Upper lobe of right lung (tissue), 1 donor: ENCODE data around the gene DCUN1D4. TPM values are rescaled to one million over a fixed set of nuclear protein-coding genes. Genes with fewer than 3 reads are reported as not detected.
"Not testable (repeated sequence)": the region's sequence is repeated elsewhere in the genome, so short reads cannot be mapped to it uniquely, and the experiment has no call there.

Experiments
- ATAC-seq: fragments of 200-7000 bp; cut with Tn5 transposase; one replicate; pipeline ENCODE4 v1.9.1; 2020; ENCODE audit warnings: mild to moderate bottlenecking, moderate library complexity
- DNase-seq: peaks from one replicate; pipeline ENCODE4 v3.0.0-alpha.2; 2020
- H3K27ac ChIP-seq: fragments of 200-600 bp; one replicate; pipeline ENCODE4 v1.8.0; 2022
- H3K27me3 ChIP-seq: fragments of 200-600 bp; one replicate; pipeline ENCODE4 v1.8.0; 2022; ENCODE audit warnings: mild to moderate bottlenecking
- H3K36me3 ChIP-seq: fragments of 200-600 bp; one replicate; pipeline ENCODE4 v1.8.0; 2022
- H3K4me1 ChIP-seq: fragments of 200-600 bp; one replicate; pipeline ENCODE4 v1.8.0; 2022
- H3K4me3 ChIP-seq: fragments of 200-600 bp; one replicate; pipeline ENCODE4 v1.8.0; 2022; ENCODE audit warnings: mild to moderate bottlenecking
- H3K9me3 ChIP-seq: fragments of 200-600 bp; one replicate; pipeline ENCODE4 v1.8.0; 2022
- CTCF ChIP-seq: fragments of 200-600 bp; IDR thresholded peaks from one replicate; pipeline ENCODE4 v1.8.0; 2022; ENCODE audit warnings: antibody characterized with exemption
- intact Hi-C: fragments of 100-400 bp; cut with DNase I; formaldehyde crosslinking; loops from one replicate; pipeline ENCODE4 v1.11.0; 2022
- total RNA-seq: library from RNA; stranded (reverse); fragmentation: NEBNext Ultra II Directional; extraction: Animal tissue kit (Norgen Biotek cat#: 25700); gene quantifications from one replicate; pipeline ENCODE4 v1.2.1, GENCODE V29; 2021
- donor health status: DM: no; HTN: yes; CAD: no; lungs with severe emphysema.

Gene DCUN1D4
- total RNA-seq, 1 donor from 2014 or later: 42.7 TPM

GRCh38 chr4:51932684-51933083 lies 89.7 kb downstream of the DCUN1D4 start:
- no peaks in the 10 kb centered on the region for H3K27me3 ChIP-seq
- no peaks in the 10 kb centered on the region for H3K9me3 ChIP-seq
- no peak overlapping the region for H3K4me3 ChIP-seq
- H3K27ac ChIP-seq: no peak overlapping the region
- H3K4me1 ChIP-seq: no peaks in the 10 kb centered on the region
- H3K36me3 ChIP-seq: no peaks in the 10 kb centered on the region
- no peak for DNase-seq
- intact Hi-C loops: no loop called here
- ATAC-seq: no peak
- TF ChIP-seq CTCF: no peak

GRCh38 chr4:51940460-51940859 lies 97.5 kb downstream of the DCUN1D4 start:
- ATAC-seq, H3K27me3 ChIP-seq, H3K27ac ChIP-seq, H3K4me1 ChIP-seq, H3K36me3 ChIP-seq, H3K9me3 ChIP-seq, intact Hi-C loops, DNase-seq, H3K4me3 ChIP-seq: not testable (repeated sequence)

GRCh38 chr4:51942108-51942832 lies 99.3 kb downstream of the DCUN1D4 start:
- intact Hi-C loops: no loop called here

GRCh38 chr4:51942833-51943215 lies 99.9 kb downstream of the DCUN1D4 start:
- no peak for ATAC-seq
- intact Hi-C loops: no loop called here

More at GRCh38 chr4:51942108-51942832, 99.3 kb downstream of the DCUN1D4 start:
- TF ChIP-seq CTCF: no peak
- H3K27me3 ChIP-seq: no peaks in the 10 kb centered on the region
- no peaks in the 10 kb centered on the region for H3K9me3 ChIP-seq
- H3K36me3 ChIP-seq: no peaks in the 10 kb centered on the region
- H3K27ac ChIP-seq: no peak overlapping the region
- ATAC-seq: no peak
- DNase-seq: no peak
- H3K4me1 ChIP-seq: no peaks in the 10 kb centered on the region
- H3K4me3 ChIP-seq: no peak overlapping the region

GRCh38 chr4:51943221-51943620 lies 100.3 kb downstream of the DCUN1D4 start:
- ATAC-seq (no peak), DNase-seq (no peak)
- no peak overlapping the region for H3K27ac ChIP-seq
- no peaks in the 10 kb centered on the region for H3K27me3 ChIP-seq
- H3K36me3 ChIP-seq: no peaks in the 10 kb centered on the region
- H3K9me3 ChIP-seq: no peaks in the 10 kb centered on the region
- intact Hi-C loops: no loop called here
- H3K4me1 ChIP-seq: no peaks in the 10 kb centered on the region
- no peak for TF ChIP-seq CTCF
- no peak overlapping the region for H3K4me3 ChIP-seq

More at GRCh38 chr4:51942833-51943215, 99.9 kb downstream of the DCUN1D4 start:
- DNase-seq: no peak
- H3K27ac ChIP-seq: no peak overlapping the region
- TF ChIP-seq CTCF: no peak
- no peaks in the 10 kb centered on the region for H3K27me3 ChIP-seq
- no peak overlapping the region for H3K4me3 ChIP-seq
- H3K36me3 ChIP-seq: no peaks in the 10 kb centered on the region
- H3K9me3 ChIP-seq: no peaks in the 10 kb centered on the region
- H3K4me1 ChIP-seq: no peaks in the 10 kb centered on the region

- ATAC-seq: no peak
- Histone ChIP-seq H3K9me3 (no peaks in the 10 kb centered on the region), H3K4me1 (no peaks in the 10 kb centered on the region)
These were observed 115.4 kb downstream of the DCUN1D4 start for GRCh38 chr4:51958199-51958968.

More at GRCh38 chr4:51958199-51958968, 115.4 kb downstream of the DCUN1D4 start:
- Histone ChIP-seq H3K36me3 (no peaks in the 10 kb centered on the region), H3K27ac (no peak overlapping the region), H3K27me3 (no peaks in the 10 kb centered on the region), H3K4me3 (no peak overlapping the region)
- DNase-seq: no peak
- intact Hi-C loops: no loop called here
- no peak for TF ChIP-seq CTCF
